GM23338 (cell line): ENCODE data around the gene RBM33. TPM values are rescaled to one million over a fixed set of nuclear protein-coding genes. Genes with fewer than 3 reads are reported as not detected.
A peak's percentile ranks its signal among the peaks of the same experiment; 100 is the strongest.
"Not testable (repeated sequence)": the region's sequence is repeated elsewhere in the genome, so short reads cannot be mapped to it uniquely, and the experiment has no call there.

Experiments
- ATAC-seq: fragments of 200-7000 bp; cut with Tn5 transposase; 3 replicates; pipeline ENCODE4 v1.9.1; 2020
- DNase-seq: peaks from one replicate; pipeline ENCODE4 v3.0.0-alpha.2; 2015; ENCODE audit warnings: low spot score
- H2AFZ ChIP-seq: fragments of 200-600 bp; sonication (generic); 2 replicates; pipeline ENCODE4 v1.8.0; 2016; ENCODE audit warnings: antibody characterized with exemption, mild to moderate bottlenecking, moderate library complexity
- H3F3A ChIP-seq: fragments of 200-600 bp; sonication (generic); replicated peaks from 2 replicates; pipeline ENCODE4 v1.8.0; 2017; ENCODE audit warnings: antibody characterized with exemption, mixed run types, low read depth
- H3K27ac ChIP-seq: fragments of 200-600 bp; sonication (generic); 2 replicates; pipeline ENCODE4 v1.6.1; 2016; ENCODE audit warnings: low read depth
- H3K27me3 ChIP-seq: fragments of 200-600 bp; sonication (generic); 2 replicates; pipeline ENCODE4 v1.8.0; 2016; ENCODE audit warnings: mild to moderate bottlenecking, mixed run types, moderate library complexity; ENCODE audit not compliant: insufficient read depth
- H3K36me3 ChIP-seq: fragments of 200-600 bp; sonication (generic); 2 replicates; pipeline ENCODE4 v1.8.0; 2016; ENCODE audit warnings: mild to moderate bottlenecking; ENCODE audit not compliant: insufficient read depth
- H3K4me1 ChIP-seq: fragments of 200-600 bp; sonication (generic); 2 replicates; pipeline ENCODE4 v1.8.0; 2016; ENCODE audit warnings: mild to moderate bottlenecking, moderate library complexity; ENCODE audit not compliant: insufficient read depth
- H3K4me2 ChIP-seq: fragments of 200-600 bp; sonication (generic); 2 replicates; pipeline ENCODE4 v1.7.1; 2017; ENCODE audit warnings: mixed run types
- H3K4me3 ChIP-seq: fragments of 200-600 bp; sonication (generic); 2 replicates; pipeline ENCODE4 v1.6.1; 2016; ENCODE audit warnings: mixed run types
- H3K79me2 ChIP-seq: fragments of 200-600 bp; sonication (generic); replicated peaks from 2 replicates; pipeline ENCODE4 v1.8.0; 2017; ENCODE audit warnings: mild to moderate bottlenecking; ENCODE audit not compliant: insufficient read depth
- H3K9me2 ChIP-seq: fragments of 200-600 bp; sonication (generic); 2 replicates; pipeline ENCODE4 v1.8.0; 2017; ENCODE audit not compliant: insufficient read depth
- H4K20me1 ChIP-seq: fragments of 200-600 bp; sonication (generic); replicated peaks from 2 replicates; pipeline ENCODE4 v1.8.0; 2017; ENCODE audit warnings: mild to moderate bottlenecking; ENCODE audit not compliant: insufficient read depth
- H3K27ac Mint-ChIP-seq: 2 replicates; pipeline ENCODE4 v1.8.0; 2020; ENCODE audit warnings: inconsistent platforms, mild to moderate bottlenecking, moderate library complexity, mixed read lengths
- H3K27me3 Mint-ChIP-seq: 3 replicates; pipeline ENCODE4 v1.8.0; 2022; ENCODE audit warnings: low read depth, mild to moderate bottlenecking, moderate library complexity, mixed read lengths, inconsistent platforms; ENCODE audit not compliant: insufficient read depth, poor library complexity
- H3K36me3 Mint-ChIP-seq: 3 replicates; pipeline ENCODE4 v1.8.0; 2021; ENCODE audit warnings: low read depth, mild to moderate bottlenecking, inconsistent platforms, moderate library complexity, mixed read lengths
- H3K4me1 Mint-ChIP-seq: 3 replicates; pipeline ENCODE4 v1.8.0; 2020; ENCODE audit warnings: mild to moderate bottlenecking, inconsistent platforms, mixed read lengths
- H3K4me3 Mint-ChIP-seq: 3 replicates; pipeline ENCODE4 v1.8.0; 2021; ENCODE audit warnings: moderate library complexity, mild to moderate bottlenecking, inconsistent platforms, mixed read lengths
- H3K9me3 Mint-ChIP-seq: 3 replicates; pipeline ENCODE4 v1.8.0; 2020; ENCODE audit warnings: moderate library complexity, mild to moderate bottlenecking, inconsistent platforms, mixed read lengths
- JUNB ChIP-seq: IDR thresholded peaks from one replicate; pipeline ENCODE4 v1.6.1; 2016; ENCODE audit warnings: antibody characterized with exemption; ENCODE audit not compliant: unreplicated experiment
- NANOG ChIP-seq: IDR thresholded peaks from 2 replicates; pipeline ENCODE4 v1.6.1; 2016; ENCODE audit warnings: antibody characterized with exemption, borderline replicate concordance
- ZNF462 ChIP-seq: fragments of 250-450 bp; sonication (Bioruptor Pico); IDR thresholded peaks from 2 replicates; pipeline ENCODE4 v1.5.0; 2020; ENCODE audit warnings: mild to moderate bottlenecking, moderate library complexity
- polyA plus RNA-seq: library from polyadenylated mRNA; unstranded; fragments of >200 nt; fragmentation: Nextera tagmentation; extraction: Ambion mirVana; gene quantifications from 2 replicates; pipeline ENCODE4 v1.2.1, GENCODE V29; 2016
- total RNA-seq: library from RNA; depleted of rRNA; stranded (reverse); fragments of >200 nt; shearing (Covaris generic); gene quantifications from 2 replicates; pipeline ENCODE4 v1.2.3, GENCODE V29; 2014

RBM33 gene
- total and polyA plus RNA-seq, 2 experiments from 2014 or later, result 47.7 to 94.7 TPM

- not testable (repeated sequence) for H3K4me2 ChIP-seq, H3K27ac Mint-ChIP-seq, H3K27me3 Mint-ChIP-seq, H3K27me3 ChIP-seq, H3K27ac ChIP-seq, H3K4me3 ChIP-seq, DNase-seq, H3F3A ChIP-seq, H3K36me3 ChIP-seq, H3K4me3 Mint-ChIP-seq, H3K9me2 ChIP-seq, H2AFZ ChIP-seq, ATAC-seq
- Histone ChIP-seq H3K79me2 (peaks cover 100% of the 10 kb centered on the region), H4K20me1 (peaks cover 34% of the 10 kb centered on the region), H3K4me1 (peaks cover 11% of the 10 kb centered on the region; the same call in 1 of the 2 replicates)
- Mint-ChIP-seq H3K4me1 (peaks cover 50% of the 10 kb centered on the region), H3K36me3 (peaks cover 47% of the 10 kb centered on the region), H3K9me3 (peaks cover 13% of the 10 kb centered on the region)
Observed at GRCh38 chr7:155686620-155687324, 42.3 kb downstream of the RBM33 start.

- not testable (repeated sequence) for ATAC-seq, H3K4me3 Mint-ChIP-seq, H3K4me2 ChIP-seq, H3K9me2 ChIP-seq, H3K27ac ChIP-seq, H3K4me3 ChIP-seq, H3K27me3 Mint-ChIP-seq, H3F3A ChIP-seq, H3K36me3 ChIP-seq, DNase-seq, H3K27ac Mint-ChIP-seq, H2AFZ ChIP-seq, H3K27me3 ChIP-seq
- Mint-ChIP-seq H3K36me3 (peaks cover 44% of the 10 kb centered on the region), H3K4me1 (peaks cover 48% of the 10 kb centered on the region), H3K9me3 (peaks cover 13% of the 10 kb centered on the region)
- Histone ChIP-seq H4K20me1 (peaks cover 44% of the 10 kb centered on the region), H3K4me1 (peaks cover 10% of the 10 kb centered on the region; the same call in 1 of the 2 replicates), H3K79me2 (peaks cover 100% of the 10 kb centered on the region)
Observed at GRCh38 chr7:155688237-155688636, 43.8 kb downstream of the RBM33 start.

DNA sequence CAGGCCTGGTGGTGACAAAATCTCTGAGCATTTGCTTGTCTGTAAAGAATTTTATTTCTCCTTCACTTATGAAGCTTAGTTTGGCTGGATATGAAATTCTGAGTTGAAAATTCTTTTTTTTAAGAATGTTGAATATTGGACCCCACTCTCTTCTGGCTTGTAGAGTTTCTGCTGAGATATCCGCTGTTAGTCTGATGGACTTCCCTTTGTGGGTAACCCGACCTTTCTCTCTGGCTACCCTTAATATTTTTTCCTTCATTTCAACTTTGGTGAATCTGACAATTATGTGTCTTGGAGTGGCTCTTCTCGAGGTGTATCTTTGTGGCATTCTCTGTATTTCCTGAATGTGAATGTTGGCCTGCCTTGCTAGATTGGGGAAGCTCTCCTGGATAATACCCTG, 46.2 kb downstream of the RBM33 start:
- not testable (repeated sequence) for H3K27ac ChIP-seq, H3K27ac Mint-ChIP-seq, ATAC-seq, H2AFZ ChIP-seq, H3F3A ChIP-seq, H3K27me3 ChIP-seq, H3K36me3 ChIP-seq, H3K4me3 ChIP-seq, H3K4me3 Mint-ChIP-seq, H3K27me3 Mint-ChIP-seq, DNase-seq, H3K9me2 ChIP-seq, H3K4me1 ChIP-seq, H3K4me2 ChIP-seq
- peaks cover 31% of the 10 kb centered on the region for H3K36me3 Mint-ChIP-seq
- H4K20me1 ChIP-seq, result peaks cover 44% of the 10 kb centered on the region
- peaks cover 13% of the 10 kb centered on the region for H3K9me3 Mint-ChIP-seq
- H3K4me1 Mint-ChIP-seq, result peaks cover 34% of the 10 kb centered on the region
- H3K79me2 ChIP-seq, result peaks cover 100% of the 10 kb centered on the region

DNA sequence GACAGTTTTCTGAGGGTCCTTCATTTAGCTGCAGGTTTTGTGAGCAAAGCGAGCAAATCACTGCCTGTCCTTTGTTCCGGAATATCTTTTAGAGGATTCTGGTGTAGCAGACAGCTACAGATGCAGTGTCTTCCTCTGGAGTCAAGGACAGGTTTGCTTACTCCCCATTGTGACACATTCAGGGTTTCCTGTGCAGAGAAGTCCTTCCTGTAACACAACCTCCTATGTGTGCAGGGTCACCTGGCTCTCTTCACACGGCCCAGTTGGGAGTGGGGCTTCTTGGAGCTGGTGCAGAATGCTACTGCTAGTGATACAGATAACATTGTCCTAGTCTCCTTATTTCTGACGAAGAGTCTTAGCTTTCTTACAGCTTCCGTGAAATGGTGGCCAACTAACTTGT, 47.9 kb downstream of the RBM33 start:
- H3K27ac Mint-ChIP-seq, result no peak overlapping the region; the same call in 1 of the 2 replicates
- H3K27ac ChIP-seq, result peak overlapping the region; percentile 2; the same call in 1 of the 2 replicates
- H3K36me3 ChIP-seq, result no peaks in the 10 kb centered on the region
- H3K4me3 Mint-ChIP-seq, result no peak overlapping the region
- DNase-seq (no peak), ATAC-seq (peak; percentile 67)
- H3K4me3 ChIP-seq, result no peak overlapping the region
- H3K4me1 Mint-ChIP-seq, result peaks cover 38% of the 10 kb centered on the region
- no peak overlapping the region for H2AFZ ChIP-seq
- no peaks in the 10 kb centered on the region for H3K27me3 Mint-ChIP-seq
- peaks cover 2% of the 10 kb centered on the region; the same call in 1 of the 3 replicates for H3K9me3 Mint-ChIP-seq
- peaks cover 15% of the 10 kb centered on the region; the same call in 2 of the 3 replicates for H3K36me3 Mint-ChIP-seq
- H4K20me1 ChIP-seq, result peaks cover 55% of the 10 kb centered on the region
- H3K4me2 ChIP-seq, result no peak overlapping the region
- 0 out of 2 replicates have a peak, but pooled peaks cover 4% of the 10 kb centered on the region for H3K4me1 ChIP-seq
- H3K79me2 ChIP-seq, result peaks cover 100% of the 10 kb centered on the region
- no peaks in the 10 kb centered on the region for H3K27me3 ChIP-seq
- H3K9me2 ChIP-seq, result no peaks in the 10 kb centered on the region
- H3F3A ChIP-seq, result no peaks in the 10 kb centered on the region
- TF ChIP-seq JUNB (no peak), ZNF462 (CRISPR knock-in tag) (no peak), NANOG (no peak)
